ENCODE results near the gene ZER1. TPM values are rescaled to one million over a fixed set of nuclear protein-coding genes. Genes with fewer than 3 reads are reported as not detected.

Gene ZER1
- total RNA-seq = 10 to 100 TPM; 40.3 to 67.2 (median 65.0) TPM
- polyA plus RNA-seq = 10 to 100 TPM; 15.2 to 54.8 (median 30.8) TPM
- long read RNA-seq, donor 1, full-length matches to known transcripts = 18 of 60 reads
- long read RNA-seq, donor 1, partial matches to known transcripts = 6 of 60 reads
- long read RNA-seq, donor 1, other reads (novel, unspliced or antisense) = 36 of 60 reads
- long read RNA-seq, donor 2, full-length matches to known transcripts = 17 of 124 reads
- long read RNA-seq, donor 2, partial matches to known transcripts = 20 of 124 reads
- long read RNA-seq, donor 2, other reads (novel, unspliced or antisense) = 87 of 124 reads

GRCh38 chr9:128771745-128772519, at the start of gene ZER1:
Gene ZER1, minus strand, starts transcription at chr9:128771927. Its CDS starts 16,362 bp downstream, at chr9:128755565.
- Histone ChIP-seq H3K36me3 (ENCODE audit: insufficient read depth in 1 of 2, low read depth in 1 of 2) (peaks cover 0 to 14% of the 10 kb centered on the region in 2 donors), H3K9me3 (peaks cover 6% of the 10 kb centered on the region), H3K4me3 (peak within 1 kb of the TSS; percentile 84), H3K27me3 (ENCODE audit: insufficient read depth in 3 of 3, low read length in 2 of 3) (no peaks in the 10 kb centered on the region), H3K27ac (peak within 1 kb of the TSS; percentile 99), H3K4me1 (peaks cover 15% of the 10 kb centered on the region)
- ATAC-seq (peak; percentile 97 to 99 (median 98)), DNase-seq (peak; percentile 95 to 97)
- TF ChIP-seq CTCF (IDR thresholded peaks at IDR 0.05) = no peak
- intact Hi-C loops (cut with DNase I) = loop anchor here in 1 of 2 donors (2.0 to 5.0 kb wide), 2 partner anchors 15 to 70 kb away; partner anchors contain the start of genes PKN3 and TBC1D13
- WGBS, 3 donors = 1% methylated on average over 61 to 72 of the region's 72 CpGs

GRCh38 chr9:128820665-128821583, 49.2 kb upstream of the ZER1 start:
- Histone ChIP-seq H3K4me3 (no peak overlapping the region), H3K27ac (no peak overlapping the region), H3K36me3 (ENCODE audit: insufficient read depth in 1 of 2, low read depth in 1 of 2) (peaks cover 0 to 56% of the 10 kb centered on the region in 2 donors), H3K4me1 (peaks cover 14% of the 10 kb centered on the region), H3K9me3 (no peaks in the 10 kb centered on the region), H3K27me3 (ENCODE audit: insufficient read depth in 3 of 3, low read length in 2 of 3) (no peaks in the 10 kb centered on the region)
- no peak for DNase-seq
- TF ChIP-seq CTCF (IDR thresholded peaks at IDR 0.05) = no peak
- 83 to 87% (median 83%) methylated on average over 24 of the region's 24 CpGs for WGBS, 3 donors
- no peak for ATAC-seq
- intact Hi-C loops (cut with DNase I) = no loop called here

DNA sequence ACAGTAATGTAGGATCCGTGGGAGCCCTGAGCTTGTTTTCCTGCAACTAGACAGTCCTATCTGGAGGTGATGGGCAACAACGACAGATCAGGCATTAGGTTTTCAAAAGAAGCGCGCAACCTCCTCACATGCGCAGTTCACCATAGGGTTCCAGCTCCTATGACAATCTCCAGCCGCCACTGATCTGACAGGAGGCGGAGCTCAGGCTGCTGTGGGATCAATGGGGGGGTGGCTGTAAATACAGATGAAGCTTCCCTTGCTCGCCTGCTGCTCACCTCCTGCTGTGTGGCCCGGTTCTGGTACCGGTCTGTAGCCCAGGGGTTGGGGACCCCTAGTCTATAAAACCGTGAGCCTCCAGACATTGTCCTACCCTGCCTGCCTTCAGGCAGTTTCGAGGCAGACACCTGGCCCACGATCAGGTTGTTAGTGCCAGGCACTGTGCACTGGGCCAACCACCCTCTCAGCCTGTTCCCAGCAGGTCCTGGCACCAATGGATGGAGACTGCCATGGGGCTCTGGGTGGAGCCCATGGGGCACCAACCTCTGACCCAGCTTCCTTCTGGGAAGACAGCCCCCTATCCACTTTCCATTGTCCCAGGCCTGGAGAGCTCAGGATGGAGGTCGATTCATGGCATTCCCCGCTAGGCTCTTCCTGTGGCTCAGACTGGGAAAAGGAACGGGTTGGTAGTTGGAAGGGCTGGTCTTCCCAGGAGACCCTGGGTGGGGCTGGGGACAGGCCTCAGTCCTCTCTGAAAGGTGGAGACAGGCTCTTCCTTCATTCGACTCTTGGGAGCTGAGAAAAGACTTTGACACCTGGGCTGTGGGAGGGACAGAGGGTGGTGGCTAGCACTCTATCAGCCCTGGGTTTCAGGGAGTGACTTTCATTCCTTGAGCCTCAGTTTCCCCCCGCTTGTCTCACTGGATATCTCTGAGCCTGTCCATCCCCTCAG, 48.3 kb upstream of the ZER1 start:
- Histone ChIP-seq H3K9me3 (no peaks in the 10 kb centered on the region), H3K4me3 (peak overlapping the region; percentile 68), H3K27ac (peak overlapping the region; percentile 93), H3K36me3 (ENCODE audit: insufficient read depth in 1 of 2, low read depth in 1 of 2) (peaks cover 0 to 47% of the 10 kb centered on the region in 2 donors), H3K27me3 (ENCODE audit: insufficient read depth in 3 of 3, low read length in 2 of 3) (no peaks in the 10 kb centered on the region), H3K4me1 (peaks cover 14% of the 10 kb centered on the region)
- no peak for ATAC-seq
- peak in 1 of 2 donors; percentile 49 for DNase-seq
- intact Hi-C loops (cut with DNase I) = no loop called here
- TF ChIP-seq CTCF (IDR thresholded peaks at IDR 0.05) = no peak
- 59 to 68% (median 63%) methylated on average over 18 of the region's 18 CpGs for WGBS, 3 donors
